A549 (cell line): ENCODE data around the gene WNT2B. TPM values are rescaled to one million over a fixed set of nuclear protein-coding genes. Genes with fewer than 3 reads are reported as not detected.

Source experiments
- ATAC-seq, 2 experiments: fragments of 200-7000 bp in 1 of 2; fragments of >200 bp in 1 of 2; cut with Nextera tagmentation in 1 of 2; cut with Tn5 transposase in 1 of 2; 3 replicates each; pipeline versions ENCODE4 v1.8.0 to v1.9.1; 2018 to 2020; ENCODE audit warnings: mild to moderate bottlenecking in 1 of 2, moderate library complexity in 1 of 2
- CTCF ChIA-PET: fragments of 300-600 bp; sonication (Branson Sonifier 250); formaldehyde crosslinking; extraction: SDS; loops from one replicate; lab custom pipeline; 2021; ENCODE audit warnings: antibody characterized with exemption, inconsistent platforms; lab: Yijun Ruan, JAX
- POLR2A ChIA-PET: fragments of 350-600 bp; formaldehyde crosslinking; extraction: SDS; loops from one replicate; lab custom pipeline; 2021; ENCODE audit warnings: antibody characterized with exemption, inconsistent platforms; lab: Yijun Ruan, JAX
- DNase-seq, 2 experiments: peaks; one replicate each; pipeline versions ENCODE4 v3.0.0 to v3.0.0-alpha.2; 2011 to 2016; ENCODE audit warnings: low read depth in 1 of 2, low spot score in 1 of 2
- FAIRE-seq: peaks from 2 replicates; lab custom pipeline; 2011; peaks lifted over from hg19 to GRCh38; lab: Jason Lieb, UNC
- H3K27ac ChIP-seq, 2 experiments: fragments of >200 bp; sonication (Bioruptor Twin); formaldehyde crosslinking; 3 replicates each; pipeline ENCODE4 v1.5.1; 2016 to 2017
- H3K4me1 ChIP-seq: fragments of >200 bp; sonication (Bioruptor Twin); formaldehyde crosslinking; 3 replicates; pipeline ENCODE4 v1.6.1; 2016
- H3K4me2 ChIP-seq: fragments of >200 bp; sonication (Bioruptor Twin); formaldehyde crosslinking; 3 replicates; pipeline ENCODE4 v1.6.1; 2016
- H3K4me3 ChIP-seq: fragments of >200 bp; sonication (Bioruptor Twin); formaldehyde crosslinking; 3 replicates; pipeline ENCODE4 v1.5.1; 2016
- H3K9me3 ChIP-seq: fragments of >200 bp; sonication (Bioruptor Twin); formaldehyde crosslinking; 3 replicates; pipeline ENCODE4 v1.6.1; 2016
- CBX2 ChIP-seq: fragments of 200-600 bp; sonication (generic); IDR thresholded peaks from 2 replicates; pipeline ENCODE4 v1.6.1; 2016; ENCODE audit warnings: low read depth, mild to moderate bottlenecking, borderline replicate concordance
- CHD2 ChIP-seq: fragments of 150-350 bp; IDR thresholded peaks from 2 replicates; pipeline ENCODE4 v1.6.1; 2014; ENCODE audit warnings: low read length; ENCODE audit not compliant: partially characterized antibody
- CHD4 ChIP-seq: fragments of 200-600 bp; sonication (generic); IDR thresholded peaks from 2 replicates; pipeline ENCODE4 v1.6.1; 2016; ENCODE audit warnings: antibody characterized with exemption, mild to moderate bottlenecking, borderline replicate concordance
- EHF ChIP-seq: fragments of 250-450 bp; sonication (Bioruptor Pico); IDR thresholded peaks from 2 replicates; pipeline ENCODE4 v1.5.0; 2020; ENCODE audit warnings: mild to moderate bottlenecking
- ESRRA ChIP-seq: fragments of 150-350 bp; IDR thresholded peaks from 2 replicates; pipeline ENCODE4 v1.6.1; 2014; ENCODE audit warnings: mild to moderate bottlenecking, low read length, borderline replicate concordance
- FOSL2 ChIP-seq, 2 experiments: fragments of 450-650 bp in 1 of 2; fragments of >200 bp in 1 of 2; sonication (Bioruptor Twin) in 1 of 2; formaldehyde crosslinking; IDR thresholded peaks; 2 replicates each; pipeline versions ENCODE4 v1.5.0 to v1.6.1; 2016 to 2020; ENCODE audit warnings: mild to moderate bottlenecking in 1 of 2, moderate library complexity in 1 of 2
- GATA3 ChIP-seq: IDR thresholded peaks from 2 replicates; pipeline ENCODE4 v1.6.1; 2012; ENCODE audit warnings: borderline replicate concordance
- HES2 ChIP-seq: fragments of >200 bp; sonication (Bioruptor Twin); formaldehyde crosslinking; IDR thresholded peaks from 2 replicates; pipeline ENCODE4 v1.6.1; 2016
- JUNB ChIP-seq: fragments of >200 bp; sonication (Bioruptor Twin); formaldehyde crosslinking; IDR thresholded peaks from 2 replicates; pipeline ENCODE4 v1.6.1; 2016
- MAZ ChIP-seq: fragments of 150-350 bp; IDR thresholded peaks from 2 replicates; pipeline ENCODE4 v1.6.1; 2014; ENCODE audit warnings: antibody characterized with exemption, low read depth, low read length, borderline replicate concordance
- NFE2L2 ChIP-seq: fragments of 150-350 bp; conservative IDR thresholded peaks from 2 replicates; pipeline ENCODE4 v1.6.1; 2014; ENCODE audit warnings: low read length
- RARB ChIP-seq: fragments of 250-450 bp; sonication (Bioruptor Pico); IDR thresholded peaks from 2 replicates; pipeline ENCODE4 v1.8.0; 2021; ENCODE audit warnings: mild to moderate bottlenecking, moderate library complexity
- SMC3 ChIP-seq: fragments of >200 bp; sonication (Bioruptor Twin); formaldehyde crosslinking; IDR thresholded peaks from 3 replicates; pipeline ENCODE4 v1.6.1; 2018; ENCODE audit warnings: inconsistent platforms
- SREBF2 ChIP-seq: fragments of 450-650 bp; IDR thresholded peaks from 2 replicates; pipeline ENCODE4 v1.6.1; 2014; ENCODE audit warnings: mild to moderate bottlenecking, moderate library complexity
- TP53 ChIP-seq: fragments of 250-450 bp; sonication (Bioruptor Pico); IDR thresholded peaks from 2 replicates; pipeline ENCODE4 v1.5.0; 2021; ENCODE audit warnings: mild to moderate bottlenecking, moderate library complexity
- USF2 ChIP-seq: fragments of 450-650 bp; IDR thresholded peaks from 2 replicates; pipeline ENCODE4 v1.6.1; 2014; ENCODE audit warnings: antibody characterized with exemption
- ZNF302 ChIP-seq: fragments of 250-450 bp; sonication (Bioruptor Pico); IDR thresholded peaks from 2 replicates; pipeline ENCODE4 v1.9.0; 2021; ENCODE audit warnings: inconsistent platforms, mild to moderate bottlenecking, moderate library complexity
- WGBS: methylation state at CpG from one replicate; pipeline ENCODE4 v1.1.6; 2017; ENCODE audit errors: missing lambda C conversion rate; 5-methylcytosine and 5-hydroxymethylcytosine counted together
- polyA plus RNA-seq, 4 experiments: library from polyadenylated mRNA; depleted of rRNA in 3 of 4; stranded (reverse); fragments of >200 nt; fragmentation: RNase III in 1 of 4; extraction: RNeasy Plus Mini Kit Qiagen cat#74134 plus additional on column Dnase treatment in 1 of 4; gene quantifications; 2 replicates in 3 of 4; 3 replicates in 1 of 4; pipeline ENCODE4 v1.2.3, GENCODE V29; 2011 to 2017
- TF ChIP-seq, protein P1 (sequence below): fragments of 150-350 bp; IDR thresholded peaks from 2 replicates; pipeline ENCODE4 v1.6.1; 2014; ENCODE audit warnings: low read depth, mild to moderate bottlenecking, low read length
- TF ChIP-seq, protein P2 (sequence below): IDR thresholded peaks from 2 replicates; pipeline ENCODE4 v1.6.1; 2012
- TF ChIP-seq, protein P3 (sequence below): fragments of 250-450 bp; sonication (Bioruptor Pico); IDR thresholded peaks from 2 replicates; pipeline ENCODE4 v1.5.0; 2020; ENCODE audit warnings: low read depth, mild to moderate bottlenecking, moderate library complexity

WNT2B gene
- polyA plus RNA-seq, 2 of the 4 experiments (the other 2 are of a cell fraction), result 0.26 to 0.28 TPM

DNA sequence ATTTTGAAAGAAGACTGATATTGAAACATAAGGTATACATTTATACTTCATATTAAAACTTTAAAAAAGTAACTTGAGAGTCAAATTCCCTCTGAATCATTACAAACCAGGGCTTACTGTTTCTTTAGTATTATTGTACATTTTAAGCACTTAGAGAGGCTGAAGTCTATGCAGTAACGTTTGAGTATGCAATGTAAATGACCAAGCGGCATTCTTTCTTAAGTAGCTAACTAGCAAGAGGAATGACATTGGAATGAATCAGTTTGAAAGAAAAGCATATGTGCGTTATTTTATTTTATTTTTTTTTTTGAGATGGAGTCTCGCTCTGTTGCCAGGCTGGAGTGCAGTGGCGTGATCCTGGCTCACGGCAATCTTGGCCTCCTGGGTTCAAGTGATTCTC, 24.3 kb downstream of the WNT2B start:
- FAIRE-seq (no peak), ATAC-seq (no peak), DNase-seq (no peak)
- POLR2A ChIA-PET, result no interaction called here
- no peak overlapping the region for H3K4me3 ChIP-seq
- no peak overlapping the region for H3K27ac ChIP-seq
- H3K4me2 ChIP-seq, result no peak overlapping the region
- no peaks in the 10 kb centered on the region for H3K4me1 ChIP-seq
- no peaks in the 10 kb centered on the region for H3K9me3 ChIP-seq
- TF ChIP-seq CHD4 (no peak), TP53 (CRISPR knock-in tag) (no peak), SREBF2 (no peak), SMC3 (no peak), FOSL2 (IDR thresholded peaks at IDR 0.05) (no peak), FOSL2 (CRISPR knock-in tag; IDR thresholded peaks at IDR 0.05) (no peak), RARB (CRISPR knock-in tag) (no peak), MAZ (no peak), HES2 (no peak)
- 92% methylated on average over 6 of the region's 6 CpGs for WGBS
- CTCF ChIA-PET, result interaction anchor here (0.6 kb wide), 1 partner anchor 127 kb away, joined by 3 read pairs; no protein-coding TSS in a partner anchor

- Histone ChIP-seq H3K4me1 (no peaks in the 10 kb centered on the region), H3K27ac (no peak overlapping the region), H3K4me2 (no peak overlapping the region), H3K9me3 (no peaks in the 10 kb centered on the region), H3K4me3 (no peak overlapping the region)
- ChIA-PET POLR2A (no interaction called here), CTCF (interaction anchor here (0.6 kb wide), 1 partner anchor 107 kb away, joined by 4 read pairs; no protein-coding TSS in a partner anchor)
- DNase-seq (no peak), ATAC-seq (no peak), FAIRE-seq (no peak)
- TF ChIP-seq, protein P1, sequence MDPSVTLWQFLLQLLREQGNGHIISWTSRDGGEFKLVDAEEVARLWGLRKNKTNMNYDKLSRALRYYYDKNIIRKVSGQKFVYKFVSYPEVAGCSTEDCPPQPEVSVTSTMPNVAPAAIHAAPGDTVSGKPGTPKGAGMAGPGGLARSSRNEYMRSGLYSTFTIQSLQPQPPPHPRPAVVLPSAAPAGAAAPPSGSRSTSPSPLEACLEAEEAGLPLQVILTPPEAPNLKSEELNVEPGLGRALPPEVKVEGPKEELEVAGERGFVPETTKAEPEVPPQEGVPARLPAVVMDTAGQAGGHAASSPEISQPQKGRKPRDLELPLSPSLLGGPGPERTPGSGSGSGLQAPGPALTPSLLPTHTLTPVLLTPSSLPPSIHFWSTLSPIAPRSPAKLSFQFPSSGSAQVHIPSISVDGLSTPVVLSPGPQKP, result no peak
- no peak for TF ChIP-seq EHF (CRISPR knock-in tag)
- TF ChIP-seq ESRRA, result no peak
- no peak for TF ChIP-seq RARB (CRISPR knock-in tag)
- TF ChIP-seq FOSL2 (IDR thresholded peaks at IDR 0.05), result no peak
- no peak for TF ChIP-seq FOSL2 (CRISPR knock-in tag; IDR thresholded peaks at IDR 0.05)
- no peak for TF ChIP-seq GATA3
- TF ChIP-seq, protein P2, sequence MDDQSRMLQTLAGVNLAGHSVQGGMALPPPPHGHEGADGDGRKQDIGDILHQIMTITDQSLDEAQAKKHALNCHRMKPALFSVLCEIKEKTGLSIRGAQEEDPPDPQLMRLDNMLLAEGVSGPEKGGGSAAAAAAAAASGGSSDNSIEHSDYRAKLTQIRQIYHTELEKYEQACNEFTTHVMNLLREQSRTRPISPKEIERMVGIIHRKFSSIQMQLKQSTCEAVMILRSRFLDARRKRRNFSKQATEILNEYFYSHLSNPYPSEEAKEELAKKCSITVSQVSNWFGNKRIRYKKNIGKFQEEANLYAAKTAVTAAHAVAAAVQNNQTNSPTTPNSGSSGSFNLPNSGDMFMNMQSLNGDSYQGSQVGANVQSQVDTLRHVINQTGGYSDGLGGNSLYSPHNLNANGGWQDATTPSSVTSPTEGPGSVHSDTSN, result no peak
- no peak for TF ChIP-seq CHD2
- TF ChIP-seq USF2, result no peak
- no peak for TF ChIP-seq ZNF302 (CRISPR knock-in tag)
- 96% methylated on average over 2 of the region's 2 CpGs for WGBS
Observed at GRCh38 chr1:112536561-112536960, 27.8 kb downstream of the WNT2B start.

GRCh38 chr1:112537456-112537855, 28.7 kb downstream of the WNT2B start:
- TF ChIP-seq USF2 (no peak), MAZ (no peak), CBX2 (no peak), NFE2L2 (no peak), JUNB (no peak)
- TF ChIP-seq, protein P3, sequence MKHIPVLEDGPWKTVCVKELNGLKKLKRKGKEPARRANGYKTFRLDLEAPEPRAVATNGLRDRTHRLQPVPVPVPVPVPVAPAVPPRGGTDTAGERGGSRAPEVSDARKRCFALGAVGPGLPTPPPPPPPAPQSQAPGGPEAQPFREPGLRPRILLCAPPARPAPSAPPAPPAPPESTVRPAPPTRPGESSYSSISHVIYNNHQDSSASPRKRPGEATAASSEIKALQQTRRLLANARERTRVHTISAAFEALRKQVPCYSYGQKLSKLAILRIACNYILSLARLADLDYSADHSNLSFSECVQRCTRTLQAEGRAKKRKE (CRISPR knock-in tag), result no peak
- Histone ChIP-seq H3K9me3 (no peaks in the 10 kb centered on the region), H3K4me2 (no peak overlapping the region), H3K27ac (no peak overlapping the region), H3K4me3 (no peak overlapping the region), H3K4me1 (no peaks in the 10 kb centered on the region)
- FAIRE-seq (no peak), DNase-seq (no peak), ATAC-seq (no peak)
- POLR2A ChIA-PET, result no interaction called here
- CTCF ChIA-PET, result interaction anchor here (0.7 to 3.5 kb wide), 4 partner anchors 10 to 147 kb away, joined by 3 to 10 read pairs (median 3); partner anchors contain the start of gene WNT2B
